Measurements from ENCODE around the gene LRP6. TPM values are rescaled to one million over a fixed set of nuclear protein-coding genes. Genes with fewer than 3 reads are reported as not detected.

LRP6 gene
- total and polyA plus RNA-seq, 4 donors = 5.4 to 57.0 (median 25.5) TPM

GRCh38 chr12:12069821-12070548 lies 196.9 kb downstream of the LRP6 start:
- ATAC-seq (ENCODE audit: low FRiP score) = no peak
- no peaks in the 10 kb centered on the region for H3K4me1 ChIP-seq (ENCODE audit: control insufficient read depth in 1 of 2, insufficient read depth in 2 of 2, low read length in 2 of 2)
- 93% methylated on average over 14 of the region's 14 CpGs for WGBS, 2 donors

GRCh38 chr12:12068751-12069150 lies 198.1 kb downstream of the LRP6 start:
- H3K9me3 ChIP-seq (ENCODE audit: control insufficient read depth, low read length) = no peaks in the 10 kb centered on the region
- peaks cover 0 to 1% of the 10 kb centered on the region in 2 donors for H3K27me3 ChIP-seq (ENCODE audit: control insufficient read depth in 1 of 2, insufficient read depth in 2 of 2, low read length in 1 of 2)
- no peak overlapping the region for H3K4me3 ChIP-seq (ENCODE audit: low read length in 2 of 2)
- no peaks in the 10 kb centered on the region for H3K4me1 ChIP-seq (ENCODE audit: control insufficient read depth in 1 of 2, insufficient read depth in 2 of 2, low read length in 2 of 2)
- DNase-seq (no peak), ATAC-seq (ENCODE audit: low FRiP score) (no peak)
- intact Hi-C loops (cut with DNase I) = no loop called here
- H3K27ac ChIP-seq (ENCODE audit: low read depth in 1 of 2, low read length in 2 of 2) = no peak overlapping the region
- WGBS, 2 donors = 95 to 97% methylated on average over 6 of the region's 6 CpGs
- H3K36me3 ChIP-seq (ENCODE audit: control insufficient read depth in 1 of 2, insufficient read depth in 2 of 2, low read length in 1 of 2) = no peaks in the 10 kb centered on the region

More at GRCh38 chr12:12069821-12070548, 196.9 kb downstream of the LRP6 start:
- Histone ChIP-seq H3K27ac (ENCODE audit: low read depth in 1 of 2, low read length in 2 of 2) (no peak overlapping the region), H3K4me3 (ENCODE audit: low read length in 2 of 2) (no peak overlapping the region), H3K9me3 (ENCODE audit: control insufficient read depth, low read length) (no peaks in the 10 kb centered on the region), H3K36me3 (ENCODE audit: control insufficient read depth in 1 of 2, insufficient read depth in 2 of 2, low read length in 1 of 2) (no peaks in the 10 kb centered on the region), H3K27me3 (ENCODE audit: control insufficient read depth in 1 of 2, insufficient read depth in 2 of 2, low read length in 1 of 2) (peaks cover 0 to 1% of the 10 kb centered on the region in 2 donors)
- DNase-seq = no peak
- intact Hi-C loops (cut with DNase I) = no loop called here

Small RNA genes within 50 kb of the gene (microRNA-seq; reads per million reads assigned to microRNA genes)
- 0 reads per million in 2 donors for gene MIR1244-4

Other genes with a start within 250 kb of the LRP6 start
- not detected for gene BCL2L14, start 196.1 kb downstream of the LRP6 start, total RNA-seq
- gene BCL2L14, start 196.1 kb downstream of the LRP6 start, polyA plus RNA-seq = 1 to 10 TPM in 1 of 2 donors, not detected in 1; 4.0 TPM
- 10 to 100 TPM; 37.3 to 38.1 TPM for gene MANSC1, start 83.2 kb upstream of the LRP6 start, total RNA-seq
- gene MANSC1, start 83.2 kb upstream of the LRP6 start, polyA plus RNA-seq = 10 to 100 TPM; 18.8 to 33.6 TPM
- gene BORCS5, start 90.0 kb upstream of the LRP6 start, total RNA-seq = 10 to 100 TPM; 18.1 to 22.8 TPM
- 1 to 10 TPM; 7.2 to 8.4 TPM for gene BORCS5, start 90.0 kb upstream of the LRP6 start, polyA plus RNA-seq